GM20000 (cell line): ENCODE measurements around the gene HOXB1.

Experiments
- DNase-seq: peaks from one replicate; pipeline ENCODE4 v3.0.0; 2012; ENCODE audit warnings: low spot score
- CTCF ChIP-seq: IDR thresholded peaks from 2 replicates; pipeline ENCODE4 v1.5.1; 2012; ENCODE audit warnings: mild to moderate bottlenecking, control low read depth; ENCODE audit errors: extremely low read depth, missing control alignments

The HOXB1 gene

GRCh38 chr17:48570325-48571023, 39.7 kb upstream of the HOXB1 start:
- no peak for TF ChIP-seq CTCF
- no peak for DNase-seq

GRCh38 chr17:48569674-48570324, 39.0 kb upstream of the HOXB1 start:
- no peak for DNase-seq
- TF ChIP-seq CTCF, result no peak

- DNase-seq, result no peak
- no peak for TF ChIP-seq CTCF
Measured at GRCh38 chr17:48569240-48569582, 38.4 kb upstream of the HOXB1 start.

GRCh38 chr17:48568499-48569239, 37.9 kb upstream of the HOXB1 start:
- no peak for TF ChIP-seq CTCF
- no peak for DNase-seq

- TF ChIP-seq CTCF, result no peak
- DNase-seq, result no peak
Measured at GRCh38 chr17:48567646-48568354, 37.0 kb upstream of the HOXB1 start.

- no peak for TF ChIP-seq CTCF
- no peak for DNase-seq
Measured at GRCh38 chr17:48567209-48567608, 36.4 kb upstream of the HOXB1 start.
